ENCODE data around the gene IGFBP5.

- no peak for TF ChIP-seq POLR2AphosphoS5 (IDR thresholded peaks at IDR 0.05; ENCODE audit: borderline replicate concordance, low read depth, low read length)
- TF ChIP-seq EZH2 (IDR thresholded peaks at IDR 0.05): no peak
- no peak for TF ChIP-seq FOXP2 (optimal IDR thresholded peaks at IDR 0.05; ENCODE audit: control extremely low read depth, extremely low read length, insufficient read depth)
These were observed 8.2 kb downstream of the IGFBP5 start for GRCh38 chr2:216687111-216687510.

Data from SK-N-MC (cell line).